Measurements from ENCODE around the gene RPL13. TPM values are rescaled to one million over a fixed set of nuclear protein-coding genes. Genes with fewer than 3 reads are reported as not detected.

Gene RPL13
- total RNA-seq, 4 donors from 2014 or later: 2,633 to 11,472 (median 5,632) TPM

DNA sequence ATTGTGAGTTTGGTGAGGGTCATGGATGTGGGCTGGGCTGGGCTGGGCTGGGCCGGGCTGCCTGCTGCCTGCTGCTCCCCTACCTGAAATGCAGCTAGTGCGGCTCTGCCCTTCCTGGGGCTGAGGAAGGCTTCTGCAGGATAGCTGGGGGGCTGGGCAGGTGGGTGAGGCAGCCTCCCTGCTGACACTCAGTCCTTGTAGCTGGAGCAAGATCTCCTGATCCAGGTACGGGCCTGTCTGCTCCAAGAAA is 4.7 kb downstream of the RPL13 start:
- Histone ChIP-seq H3K27me3 (no peaks in the 10 kb centered on the region), H3K4me1 (peaks cover 0 to 13% of the 10 kb centered on the region in 2 donors), H3K27ac (no peak overlapping the region), H3K4me3 (no peak overlapping the region), H3K36me3 (no peaks in the 10 kb centered on the region), H3K9me3 (no peaks in the 10 kb centered on the region)
- DNase-seq: no peak
- intact Hi-C loops (cut with DNase I; ENCODE audit: low total_unique reads): no loop called here
- TF ChIP-seq POLR2A (IDR thresholded peaks at IDR 0.05) (no peak), CTCF (IDR thresholded peaks at IDR 0.05) (no peak)

GRCh38 chr16:89565506-89566372 is 5.3 kb downstream of the RPL13 start:
- intact Hi-C loops (cut with DNase I; ENCODE audit: low total_unique reads): no loop called here
- Histone ChIP-seq H3K27ac (no peak overlapping the region), H3K4me3 (no peak overlapping the region), H3K27me3 (no peaks in the 10 kb centered on the region), H3K4me1 (peaks cover 0 to 13% of the 10 kb centered on the region in 2 donors), H3K36me3 (no peaks in the 10 kb centered on the region), H3K9me3 (no peaks in the 10 kb centered on the region)
- no peak for DNase-seq
- TF ChIP-seq POLR2A (IDR thresholded peaks at IDR 0.05) (no peak), CTCF (IDR thresholded peaks at IDR 0.05) (peak in 2 of 4 experiments; percentile 13)

- H3K4me3 ChIP-seq: no peak overlapping the region
- intact Hi-C loops (cut with DNase I; ENCODE audit: low total_unique reads): no loop called here
- H3K36me3 ChIP-seq: no peaks in the 10 kb centered on the region
- H3K4me1 ChIP-seq: peaks cover 0 to 13% of the 10 kb centered on the region in 2 donors
- TF ChIP-seq POLR2A (IDR thresholded peaks at IDR 0.05): no peak
- no peak for TF ChIP-seq CTCF (IDR thresholded peaks at IDR 0.05)
- DNase-seq: no peak
- H3K27ac ChIP-seq: no peak overlapping the region
- H3K9me3 ChIP-seq: no peaks in the 10 kb centered on the region
- no peaks in the 10 kb centered on the region for H3K27me3 ChIP-seq
These were observed 7.4 kb downstream of the RPL13 start for GRCh38 chr16:89567656-89568594.

DNA sequence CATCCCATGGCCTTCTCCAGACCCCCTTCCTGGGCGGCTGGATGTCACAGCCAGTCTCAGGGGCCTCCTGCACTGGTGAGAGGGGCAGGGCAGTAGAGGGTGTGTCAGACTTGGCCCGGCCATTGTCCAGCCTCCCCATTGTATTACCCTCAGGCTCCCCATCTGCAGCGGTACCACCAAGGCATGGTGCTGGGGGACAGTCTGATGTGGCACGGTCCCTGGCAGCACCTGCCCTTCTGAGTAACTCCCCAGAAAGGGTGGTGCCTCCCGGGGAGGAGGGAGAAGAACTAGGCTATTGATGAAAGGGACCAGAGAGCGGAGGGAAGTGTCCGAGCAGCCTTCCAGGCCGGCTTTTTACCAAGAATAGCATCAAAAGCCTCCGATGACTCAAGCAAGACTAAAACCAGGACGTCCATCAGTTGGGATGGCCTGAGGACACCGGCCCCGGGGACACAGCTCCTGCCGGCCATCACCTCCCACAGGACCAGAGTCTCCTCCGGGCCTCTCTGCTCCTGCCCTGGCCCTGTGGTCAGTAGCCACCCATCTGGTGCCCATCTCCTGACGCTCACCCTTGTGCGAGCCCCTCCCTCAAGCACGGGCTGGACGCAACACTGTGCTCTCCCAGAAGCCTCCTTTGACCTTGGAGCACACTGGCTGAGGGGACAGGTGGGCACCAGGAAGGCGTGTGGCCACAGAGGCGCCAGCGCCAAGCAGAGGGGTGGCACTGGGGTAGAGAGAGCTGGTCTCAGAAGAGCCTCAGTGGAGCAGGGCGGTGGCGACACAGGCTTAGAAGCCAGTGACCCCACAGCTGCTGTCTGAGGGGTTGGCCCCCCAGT is 9.2 kb downstream of the RPL13 start:
- Histone ChIP-seq H3K27ac (no peak overlapping the region), H3K4me3 (no peak overlapping the region), H3K27me3 (peaks cover 4 to 5% of the 10 kb centered on the region in 2 donors), H3K36me3 (no peaks in the 10 kb centered on the region), H3K9me3 (no peaks in the 10 kb centered on the region), H3K4me1 (peaks cover 0 to 18% of the 10 kb centered on the region in 2 donors)
- TF ChIP-seq POLR2A (IDR thresholded peaks at IDR 0.05) (no peak), CTCF (IDR thresholded peaks at IDR 0.05) (no peak)
- intact Hi-C loops (cut with DNase I; ENCODE audit: low total_unique reads): no loop called here
- DNase-seq: no peak

Data from uterus (tissue), 4 donors.